WTC11 (cell line): ENCODE data around the gene ABHD6. TPM values are rescaled to one million over a fixed set of nuclear protein-coding genes. Genes with fewer than 3 reads are reported as not detected.

ENCODE experiments used
- ATAC-seq: fragments of 200-7000 bp; cut with Tn5 transposase; 2 replicates; pipeline ENCODE4 v1.10.0; 2021; ENCODE audit warnings: mild to moderate bottlenecking, moderate library complexity
- CTCF ChIA-PET: fragments of 300-600 bp; sonication (Branson Sonifier 250); formaldehyde crosslinking; loops from one replicate; lab custom pipeline; 2021; ENCODE audit warnings: antibody characterized with exemption; lab: Charles Lee
- POLR2A ChIA-PET: fragments of 350-600 bp; sonication (Branson Sonifier 250); formaldehyde crosslinking; loops from one replicate; lab custom pipeline; 2021; ENCODE audit warnings: antibody characterized with exemption; lab: Charles Lee
- DNase-seq: peaks from one replicate; pipeline ENCODE4 v3.0.0; 2021; ENCODE audit warnings: low spot score
- H3K27ac Mint-ChIP-seq: 2 replicates; pipeline ENCODE4 v1.8.0; 2021; ENCODE audit warnings: mixed read lengths
- H3K27me3 Mint-ChIP-seq: 2 replicates; pipeline ENCODE4 v1.8.0; 2021; ENCODE audit warnings: low read depth, mild to moderate bottlenecking, moderate library complexity, mixed read lengths
- H3K36me3 Mint-ChIP-seq: 2 replicates; pipeline ENCODE4 v1.8.0; 2021; ENCODE audit warnings: mixed read lengths
- H3K4me1 Mint-ChIP-seq: 2 replicates; pipeline ENCODE4 v1.8.0; 2022; ENCODE audit warnings: mixed read lengths
- H3K4me3 Mint-ChIP-seq: 2 replicates; pipeline ENCODE4 v1.8.0; 2021; ENCODE audit warnings: mild to moderate bottlenecking, moderate library complexity, mixed read lengths
- H3K9me3 Mint-ChIP-seq: 2 replicates; pipeline ENCODE4 v1.8.0; 2021; ENCODE audit warnings: mixed read lengths
- ATF3 ChIP-seq: sonication (generic); formaldehyde crosslinking; conservative IDR thresholded peaks from 2 replicates; pipeline ENCODE4 v1.8.1; 2022; ENCODE audit warnings: mild to moderate bottlenecking, missing genetic modification reagents
- ATF6 ChIP-seq: sonication (generic); formaldehyde crosslinking; IDR thresholded peaks from 2 replicates; pipeline ENCODE4 v1.8.1; 2023; ENCODE audit warnings: mild to moderate bottlenecking, missing genetic modification reagents
- IRF1 ChIP-seq: sonication (generic); formaldehyde crosslinking; IDR thresholded peaks from 2 replicates; pipeline ENCODE4 v1.8.0; 2023; ENCODE audit warnings: missing genetic modification reagents
- MLX ChIP-seq: sonication (generic); formaldehyde crosslinking; IDR thresholded peaks from 2 replicates; pipeline ENCODE4 v1.8.1; 2023; ENCODE audit warnings: mild to moderate bottlenecking, missing genetic modification reagents, moderate library complexity
- NFYB ChIP-seq: sonication (generic); formaldehyde crosslinking; conservative IDR thresholded peaks from 2 replicates; pipeline ENCODE4 v1.8.0; 2022; ENCODE audit warnings: low read depth, missing genetic modification reagents
- RORB ChIP-seq: fragments of 250-450 bp; sonication (Bioruptor Pico); IDR thresholded peaks from 2 replicates; pipeline ENCODE4 v1.9.0; 2021; ENCODE audit warnings: mild to moderate bottlenecking
- SMAD3 ChIP-seq: sonication (generic); formaldehyde crosslinking; IDR thresholded peaks from 2 replicates; pipeline ENCODE4 v1.8.0; 2022; ENCODE audit warnings: missing genetic modification reagents, mild to moderate bottlenecking, borderline replicate concordance
- SOX15 ChIP-seq: fragments of 250-450 bp; sonication (Bioruptor Pico); IDR thresholded peaks from 2 replicates; pipeline ENCODE4 v1.9.0; 2021; ENCODE audit warnings: mild to moderate bottlenecking
- STAT6 ChIP-seq: sonication (generic); formaldehyde crosslinking; conservative IDR thresholded peaks from 2 replicates; pipeline ENCODE4 v1.8.1; 2023; ENCODE audit warnings: mild to moderate bottlenecking, low read depth, missing genetic modification reagents, moderate library complexity
- ZNF263 ChIP-seq: sonication (generic); formaldehyde crosslinking; IDR thresholded peaks from 2 replicates; pipeline ENCODE4 v1.8.1; 2022; ENCODE audit warnings: low read depth, mild to moderate bottlenecking, moderate library complexity, missing genetic modification reagents
- ZNF281 ChIP-seq: sonication (generic); formaldehyde crosslinking; IDR thresholded peaks from 2 replicates; pipeline ENCODE4 v1.8.0; 2023; ENCODE audit warnings: mild to moderate bottlenecking, missing genetic modification reagents
- ZNF396 ChIP-seq: fragments of 250-450 bp; sonication (Bioruptor Pico); IDR thresholded peaks from 2 replicates; pipeline ENCODE4 v1.8.0; 2021; ENCODE audit warnings: mild to moderate bottlenecking, moderate library complexity, borderline replicate concordance
- ZNF532 ChIP-seq: fragments of 250-450 bp; sonication (Bioruptor Pico); IDR thresholded peaks from 2 replicates; pipeline ENCODE4 v1.9.0; 2021; ENCODE audit warnings: mild to moderate bottlenecking, borderline replicate concordance
- total RNA-seq: library from RNA; stranded (reverse); gene quantifications from 3 replicates; pipeline ENCODE4 v1.2.3, GENCODE V29; 2021

Gene ABHD6
- total RNA-seq, 1 experiment from 2014 or later = 5.4 TPM

GRCh38 chr3:58329922-58330413, 92.4 kb downstream of the ABHD6 start (continued):
- TF ChIP-seq IRF1 (no peak), NFYB (no peak), ZNF263 (no peak), ATF6 (CRISPR knock-in tag) (no peak), SMAD3 (CRISPR knock-in tag) (no peak), SOX15 (no peak), MLX (CRISPR knock-in tag) (no peak), ZNF396 (no peak), ZNF532 (no peak), ATF3 (no peak), RORB (CRISPR knock-in tag) (no peak)

GRCh38 chr3:58331593-58332152, 94.1 kb downstream of the ABHD6 start:
- Mint-ChIP-seq H3K36me3 (no peaks in the 10 kb centered on the region), H3K4me1 (peaks cover 24% of the 10 kb centered on the region), H3K27me3 (peaks cover 34% of the 10 kb centered on the region), H3K4me3 (peak overlapping the region; percentile 72), H3K27ac (no peak overlapping the region), H3K9me3 (no peaks in the 10 kb centered on the region)
- ChIA-PET POLR2A (no interaction called here), CTCF (interaction anchor here (0.9 to 3.0 kb wide), 4 partner anchors 20 to 160 kb away, joined by 4 to 22 read pairs (median 8); partner anchors contain the start of genes HTD2, KCTD6 and RPP14)
- no peak for ATAC-seq
- no peak for TF ChIP-seq STAT6 (CRISPR knock-in tag)
- no peak for TF ChIP-seq ZNF281 (CRISPR knock-in tag)
- DNase-seq = no peak
